ENCODE measurements around the gene RIC8A.

- TF ChIP-seq CEBPB (IDR thresholded peaks at IDR 0.05) (no peak), CREB1 (IDR thresholded peaks at IDR 0.05; ENCODE audit: low read depth) (no peak), RAD21 (IDR thresholded peaks at IDR 0.05; ENCODE audit: low read depth) (no peak), FOXM1 (IDR thresholded peaks at IDR 0.05; ENCODE audit: borderline replicate concordance, low read depth) (no peak), EGR1 (IDR thresholded peaks at IDR 0.05) (no peak)
- TF ChIP-seq, protein P1, sequence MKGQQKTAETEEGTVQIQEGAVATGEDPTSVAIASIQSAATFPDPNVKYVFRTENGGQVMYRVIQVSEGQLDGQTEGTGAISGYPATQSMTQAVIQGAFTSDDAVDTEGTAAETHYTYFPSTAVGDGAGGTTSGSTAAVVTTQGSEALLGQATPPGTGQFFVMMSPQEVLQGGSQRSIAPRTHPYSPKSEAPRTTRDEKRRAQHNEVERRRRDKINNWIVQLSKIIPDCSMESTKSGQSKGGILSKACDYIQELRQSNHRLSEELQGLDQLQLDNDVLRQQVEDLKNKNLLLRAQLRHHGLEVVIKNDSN (IDR thresholded peaks at IDR 0.05), result no peak
- TF ChIP-seq, protein P2, sequence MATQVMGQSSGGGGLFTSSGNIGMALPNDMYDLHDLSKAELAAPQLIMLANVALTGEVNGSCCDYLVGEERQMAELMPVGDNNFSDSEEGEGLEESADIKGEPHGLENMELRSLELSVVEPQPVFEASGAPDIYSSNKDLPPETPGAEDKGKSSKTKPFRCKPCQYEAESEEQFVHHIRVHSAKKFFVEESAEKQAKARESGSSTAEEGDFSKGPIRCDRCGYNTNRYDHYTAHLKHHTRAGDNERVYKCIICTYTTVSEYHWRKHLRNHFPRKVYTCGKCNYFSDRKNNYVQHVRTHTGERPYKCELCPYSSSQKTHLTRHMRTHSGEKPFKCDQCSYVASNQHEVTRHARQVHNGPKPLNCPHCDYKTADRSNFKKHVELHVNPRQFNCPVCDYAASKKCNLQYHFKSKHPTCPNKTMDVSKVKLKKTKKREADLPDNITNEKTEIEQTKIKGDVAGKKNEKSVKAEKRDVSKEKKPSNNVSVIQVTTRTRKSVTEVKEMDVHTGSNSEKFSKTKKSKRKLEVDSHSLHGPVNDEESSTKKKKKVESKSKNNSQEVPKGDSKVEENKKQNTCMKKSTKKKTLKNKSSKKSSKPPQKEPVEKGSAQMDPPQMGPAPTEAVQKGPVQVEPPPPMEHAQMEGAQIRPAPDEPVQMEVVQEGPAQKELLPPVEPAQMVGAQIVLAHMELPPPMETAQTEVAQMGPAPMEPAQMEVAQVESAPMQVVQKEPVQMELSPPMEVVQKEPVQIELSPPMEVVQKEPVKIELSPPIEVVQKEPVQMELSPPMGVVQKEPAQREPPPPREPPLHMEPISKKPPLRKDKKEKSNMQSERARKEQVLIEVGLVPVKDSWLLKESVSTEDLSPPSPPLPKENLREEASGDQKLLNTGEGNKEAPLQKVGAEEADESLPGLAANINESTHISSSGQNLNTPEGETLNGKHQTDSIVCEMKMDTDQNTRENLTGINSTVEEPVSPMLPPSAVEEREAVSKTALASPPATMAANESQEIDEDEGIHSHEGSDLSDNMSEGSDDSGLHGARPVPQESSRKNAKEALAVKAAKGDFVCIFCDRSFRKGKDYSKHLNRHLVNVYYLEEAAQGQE (IDR thresholded peaks at IDR 0.05; ENCODE audit: low read depth), result no peak
- TF ChIP-seq, protein P3, sequence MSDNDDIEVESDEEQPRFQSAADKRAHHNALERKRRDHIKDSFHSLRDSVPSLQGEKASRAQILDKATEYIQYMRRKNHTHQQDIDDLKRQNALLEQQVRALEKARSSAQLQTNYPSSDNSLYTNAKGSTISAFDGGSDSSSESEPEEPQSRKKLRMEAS (IDR thresholded peaks at IDR 0.05), result no peak
These were observed 3.8 kb downstream of the RIC8A start for GRCh38 chr11:211295-211694.

Data from Ishikawa (cell line).